Measurements from ENCODE around the gene RASGRP2.

Gene RASGRP2

GRCh38 chr11:64743591-64744543 lies at the start of gene RASGRP2:
TSS of gene RASGRP2 (minus strand) at chr11:64744142. CDS start at chr11:64742866, 1,276 bp downstream.
- DNase-seq = peak; percentile 94

GRCh38 chr11:64792482-64792881 lies 48.5 kb upstream of the RASGRP2 start:
- DNase-seq = no peak

GRCh38 chr11:64791781-64792291 lies 47.9 kb upstream of the RASGRP2 start:
- DNase-seq = no peak

DNA sequence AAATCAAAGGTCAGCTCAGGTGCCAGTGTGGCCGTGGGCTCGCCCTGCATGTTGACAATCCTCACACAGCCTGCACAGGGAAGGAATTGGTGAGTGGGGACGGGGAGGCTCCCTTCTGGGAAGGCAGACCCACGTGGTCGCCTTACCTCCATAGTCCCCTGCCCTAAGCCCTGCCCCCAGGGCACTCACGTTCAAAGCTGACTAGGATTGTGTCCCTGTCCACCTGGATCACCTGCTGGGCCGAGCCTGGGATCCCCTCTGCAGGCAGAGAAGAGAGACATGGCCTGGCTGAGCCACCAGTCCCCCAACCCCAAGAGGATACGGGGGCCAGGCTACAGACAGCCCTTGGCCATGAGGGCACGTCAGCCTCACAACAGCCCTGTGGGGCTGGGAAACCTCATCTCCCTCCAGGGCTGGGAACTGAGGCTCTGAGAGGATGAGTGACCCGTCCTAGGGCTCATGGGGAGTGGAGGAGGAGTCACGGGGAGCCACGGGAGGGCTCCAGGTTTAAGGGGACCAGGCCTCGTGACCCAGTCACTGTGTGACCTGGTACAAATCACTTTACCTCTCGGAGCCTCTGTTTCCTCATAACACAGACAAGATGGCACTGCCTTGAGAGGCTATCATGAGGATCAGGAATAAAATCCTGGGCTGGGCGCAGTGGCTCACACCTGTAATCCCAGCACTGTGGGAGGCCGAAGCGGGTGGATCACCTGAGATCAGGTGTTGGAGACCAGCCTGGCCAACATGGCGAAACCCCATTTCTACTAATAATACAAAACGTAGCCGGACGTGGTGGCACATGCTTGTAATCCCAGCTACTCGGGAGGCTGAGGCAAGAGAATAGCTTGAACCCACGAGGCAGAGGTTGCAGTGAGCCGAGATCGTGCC lies 46.5 kb upstream of the RASGRP2 start:
- DNase-seq = no peak

DNA sequence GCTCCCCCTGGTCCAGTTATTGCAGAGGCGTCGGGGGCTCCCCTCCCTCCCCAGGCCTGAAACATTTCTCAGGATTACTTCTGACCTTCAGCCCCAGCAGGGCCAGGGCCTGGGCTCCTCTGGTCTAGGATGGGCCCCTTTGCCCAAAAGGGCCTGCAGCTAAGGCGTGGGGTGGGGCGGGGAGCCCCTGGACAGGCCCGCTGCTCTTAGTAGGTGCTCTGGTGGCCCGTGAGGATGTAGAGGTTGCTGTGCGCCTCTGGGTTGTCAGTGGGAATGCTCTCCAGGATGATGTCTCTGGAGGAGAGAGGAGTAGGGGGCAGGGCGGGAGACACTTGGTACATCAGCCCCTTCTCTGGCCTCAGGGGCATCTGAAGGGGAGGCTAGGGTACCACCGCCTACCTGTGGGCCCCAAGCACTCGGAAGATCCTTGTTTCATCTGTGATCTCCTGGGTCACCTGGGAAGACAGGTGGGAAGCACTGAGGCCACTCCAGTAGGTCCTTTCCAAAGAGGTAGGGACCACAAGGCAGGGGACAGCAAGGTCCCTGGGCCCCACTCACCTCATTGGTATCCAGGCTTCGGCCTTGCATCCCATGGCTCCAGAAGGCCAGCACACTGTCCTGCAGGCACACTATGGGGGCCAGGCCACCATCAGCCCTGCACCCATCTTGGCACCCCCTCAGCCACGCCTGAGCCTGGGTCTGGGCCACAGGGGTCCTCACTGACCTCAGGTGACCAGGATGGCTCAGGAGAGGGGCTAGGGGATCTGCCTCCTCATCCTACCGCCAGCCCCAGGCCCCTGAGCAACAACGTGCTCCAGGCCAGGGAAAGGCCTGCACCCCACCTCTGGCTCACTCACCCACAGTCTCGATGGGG lies 45.6 kb upstream of the RASGRP2 start:
- no peak for DNase-seq

GRCh38 chr11:64788321-64789215 lies 44.6 kb upstream of the RASGRP2 start:
- DNase-seq = no peak

DNA sequence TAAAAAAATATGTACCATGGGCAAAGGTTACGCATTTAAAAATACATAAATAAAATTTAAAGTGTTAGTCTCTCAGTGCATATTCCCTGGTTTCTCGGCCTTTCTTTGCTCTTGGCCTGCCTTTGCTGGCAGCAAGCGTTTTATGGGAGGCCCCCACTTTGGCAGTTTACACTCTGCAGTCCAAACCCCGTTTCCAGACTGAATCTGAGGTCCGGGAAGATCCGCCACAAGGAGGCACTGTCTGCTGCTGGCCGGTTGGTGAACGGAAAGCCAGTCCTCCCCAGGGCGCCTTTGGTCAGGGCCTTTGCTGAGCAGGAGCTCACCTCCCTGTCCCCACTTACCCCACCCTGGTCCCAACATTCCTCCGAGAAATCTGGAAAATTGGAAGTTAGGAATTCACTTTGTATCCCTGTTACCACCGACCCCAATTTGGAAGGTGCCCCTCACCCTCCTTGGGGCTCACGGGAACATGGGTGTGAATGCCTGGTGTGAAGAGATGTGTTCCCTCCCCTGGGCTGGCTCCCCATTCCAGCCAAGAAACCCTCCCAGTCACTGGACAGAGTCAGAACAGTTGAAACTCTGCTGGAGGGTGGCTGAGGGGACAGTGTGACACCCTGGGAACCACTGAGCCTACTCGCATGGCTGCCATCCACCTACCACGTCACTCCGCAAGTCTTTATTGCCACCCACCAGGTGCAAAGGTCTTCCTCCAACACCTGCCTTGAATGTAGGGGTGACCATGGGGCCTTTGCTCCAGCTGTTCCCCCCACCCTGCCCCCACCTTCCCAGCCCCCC lies 43.8 kb upstream of the RASGRP2 start:
- no peak for DNase-seq

GRCh38 chr11:64786308-64786707 lies 42.4 kb upstream of the RASGRP2 start:
- no peak for DNase-seq

DNA sequence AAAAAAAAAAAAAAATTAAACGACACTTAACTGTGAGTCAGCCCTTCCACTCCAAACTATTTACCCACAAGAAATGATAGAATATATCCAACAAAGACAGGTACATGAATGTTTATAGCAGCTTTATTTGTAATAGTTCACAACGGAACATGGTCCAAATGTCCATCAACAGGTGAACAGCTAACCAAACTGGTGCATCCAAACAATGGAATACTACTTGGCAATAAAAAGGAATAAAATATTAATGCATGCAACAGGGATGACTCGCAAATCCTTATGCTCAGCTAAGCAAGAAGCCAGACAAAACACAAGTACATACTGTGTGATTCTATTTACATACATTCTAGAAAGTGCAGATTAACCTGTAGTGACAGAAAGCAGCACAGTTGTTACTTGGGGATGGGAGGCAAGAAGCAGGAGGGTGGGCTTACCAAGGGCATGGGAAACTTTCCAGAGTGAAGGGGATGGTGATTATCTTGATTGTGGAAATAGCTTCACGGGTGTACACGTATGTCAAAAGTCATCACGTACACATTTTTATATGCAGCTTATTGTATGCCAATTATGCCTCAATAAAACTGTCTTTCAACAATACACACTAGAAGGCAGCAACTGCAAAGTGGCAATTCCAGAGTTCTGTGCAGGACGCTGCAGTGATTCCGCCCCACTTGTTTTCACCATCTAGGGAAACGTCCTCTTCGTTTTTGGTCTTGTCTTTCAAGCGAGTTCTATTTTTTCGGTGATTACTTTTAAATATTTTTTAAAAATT lies 41.1 kb upstream of the RASGRP2 start:
- DNase-seq = no peak

- DNase-seq = peak; percentile 100
These were observed 34.7 kb upstream of the RASGRP2 start, which contains the start of gene SF1 for GRCh38 chr11:64778473-64779298. TSS of gene SF1 (minus strand) at chr11:64778542. CDS start at chr11:64778392, 150 bp downstream.

DNA sequence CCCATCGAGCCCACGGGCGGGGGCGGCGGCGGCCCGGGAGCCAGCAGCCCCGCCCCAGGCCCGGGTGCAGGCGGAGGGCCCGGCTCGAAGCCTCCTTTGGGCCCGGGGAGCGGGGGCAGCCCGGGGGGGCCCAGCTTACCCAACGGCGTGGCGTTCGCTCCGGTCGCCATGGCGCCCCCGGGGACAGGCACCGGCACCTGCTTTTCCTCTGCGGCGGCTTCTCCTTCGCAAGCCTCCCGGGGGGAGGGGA lies 34.2 kb upstream of the RASGRP2 start:
- DNase-seq = no peak

GRCh38 chr11:64777449-64778222 lies 33.7 kb upstream of the RASGRP2 start:
- DNase-seq = peak; percentile 73

DNA sequence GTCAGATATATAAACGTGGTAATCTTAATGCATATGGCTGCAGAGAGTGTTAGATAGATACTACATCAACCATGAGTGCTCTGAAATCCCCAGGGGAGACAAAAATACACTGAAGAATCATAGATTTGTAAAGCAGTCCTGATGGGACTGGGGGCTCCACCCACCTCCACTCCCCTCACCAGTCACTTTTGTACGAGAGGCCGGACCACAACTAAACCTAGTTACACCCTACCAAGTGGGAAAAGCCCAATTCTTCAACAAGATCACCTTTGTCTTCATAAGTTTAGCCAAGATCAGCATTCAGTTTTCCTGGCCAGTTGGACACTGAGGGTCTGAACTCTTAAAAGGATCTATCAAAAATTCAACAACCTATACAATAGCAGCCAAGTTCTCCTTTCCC lies 32.9 kb upstream of the RASGRP2 start:
- DNase-seq = no peak

DNA sequence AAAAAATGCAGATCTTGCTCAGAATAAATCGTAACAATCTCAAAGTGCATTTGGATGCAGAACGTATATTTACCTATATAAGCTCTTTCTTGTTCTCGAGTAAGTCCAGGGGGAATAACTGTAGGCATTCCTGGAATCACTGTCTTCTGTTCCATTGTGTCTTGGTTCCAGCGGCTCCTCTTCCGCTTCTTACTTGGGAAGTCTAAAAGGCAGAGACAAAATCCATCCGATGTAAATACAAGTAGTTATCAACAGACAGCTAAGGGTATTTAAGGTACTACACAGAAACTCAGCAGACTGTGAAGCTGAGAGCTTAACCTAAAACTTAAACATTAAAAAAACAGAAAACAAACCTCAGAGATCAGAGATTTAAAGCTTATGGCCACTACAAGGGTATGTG lies 32.5 kb upstream of the RASGRP2 start:
- no peak for DNase-seq

DNA sequence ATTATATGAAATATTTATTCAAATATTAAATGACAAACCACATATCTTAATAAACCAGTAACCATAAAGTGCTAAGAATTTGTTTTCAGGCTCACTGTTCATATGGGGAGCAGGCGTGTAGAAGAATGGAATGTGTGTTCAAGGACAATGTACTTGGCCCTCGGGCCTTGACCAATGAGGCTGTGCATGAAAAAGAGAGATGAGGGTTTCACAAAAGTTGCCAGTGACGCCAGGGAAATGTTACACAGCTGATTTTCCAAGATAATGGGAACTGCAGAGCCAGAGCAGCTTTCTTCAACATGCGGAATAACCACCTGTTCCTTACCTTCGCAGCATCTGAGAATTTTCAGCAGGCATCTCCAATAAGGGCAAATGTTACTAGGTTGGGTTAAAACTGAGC lies 30.2 kb upstream of the RASGRP2 start:
- no peak for DNase-seq

- no peak for DNase-seq
These were observed 28.5 kb upstream of the RASGRP2 start for GRCh38 chr11:64772303-64773018.

DNA sequence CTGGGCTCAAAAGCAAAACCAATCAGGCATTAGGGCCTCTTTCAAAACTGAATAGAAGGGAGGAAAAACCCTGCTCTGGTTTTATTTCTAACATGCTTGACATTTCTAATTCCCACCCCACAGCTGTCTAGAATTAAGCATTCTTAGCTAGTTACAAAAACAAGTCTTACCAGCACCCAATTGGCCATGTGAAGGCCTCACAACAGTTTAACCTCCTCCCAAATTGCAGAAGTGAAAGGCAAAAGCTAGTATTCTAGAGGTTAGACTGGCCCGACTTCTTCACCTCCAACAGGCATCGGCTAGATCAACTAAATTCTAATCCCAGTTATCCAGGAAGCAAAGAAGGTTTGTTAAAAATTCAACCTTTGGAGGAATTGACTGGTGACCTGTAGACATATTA lies 27.9 kb upstream of the RASGRP2 start:
- no peak for DNase-seq
